NCI-H1092 (cell line): ENCODE results near the gene RAPGEF1.
"Not testable (repeated sequence)": the region's sequence is repeated elsewhere in the genome, so short reads cannot be mapped to it uniquely, and the experiment has no call there.

Experiments
- DNase-seq: peaks from one replicate; lab custom pipeline; 2025; lab: John Stamatoyannopoulos, UW

Gene RAPGEF1, protein sequence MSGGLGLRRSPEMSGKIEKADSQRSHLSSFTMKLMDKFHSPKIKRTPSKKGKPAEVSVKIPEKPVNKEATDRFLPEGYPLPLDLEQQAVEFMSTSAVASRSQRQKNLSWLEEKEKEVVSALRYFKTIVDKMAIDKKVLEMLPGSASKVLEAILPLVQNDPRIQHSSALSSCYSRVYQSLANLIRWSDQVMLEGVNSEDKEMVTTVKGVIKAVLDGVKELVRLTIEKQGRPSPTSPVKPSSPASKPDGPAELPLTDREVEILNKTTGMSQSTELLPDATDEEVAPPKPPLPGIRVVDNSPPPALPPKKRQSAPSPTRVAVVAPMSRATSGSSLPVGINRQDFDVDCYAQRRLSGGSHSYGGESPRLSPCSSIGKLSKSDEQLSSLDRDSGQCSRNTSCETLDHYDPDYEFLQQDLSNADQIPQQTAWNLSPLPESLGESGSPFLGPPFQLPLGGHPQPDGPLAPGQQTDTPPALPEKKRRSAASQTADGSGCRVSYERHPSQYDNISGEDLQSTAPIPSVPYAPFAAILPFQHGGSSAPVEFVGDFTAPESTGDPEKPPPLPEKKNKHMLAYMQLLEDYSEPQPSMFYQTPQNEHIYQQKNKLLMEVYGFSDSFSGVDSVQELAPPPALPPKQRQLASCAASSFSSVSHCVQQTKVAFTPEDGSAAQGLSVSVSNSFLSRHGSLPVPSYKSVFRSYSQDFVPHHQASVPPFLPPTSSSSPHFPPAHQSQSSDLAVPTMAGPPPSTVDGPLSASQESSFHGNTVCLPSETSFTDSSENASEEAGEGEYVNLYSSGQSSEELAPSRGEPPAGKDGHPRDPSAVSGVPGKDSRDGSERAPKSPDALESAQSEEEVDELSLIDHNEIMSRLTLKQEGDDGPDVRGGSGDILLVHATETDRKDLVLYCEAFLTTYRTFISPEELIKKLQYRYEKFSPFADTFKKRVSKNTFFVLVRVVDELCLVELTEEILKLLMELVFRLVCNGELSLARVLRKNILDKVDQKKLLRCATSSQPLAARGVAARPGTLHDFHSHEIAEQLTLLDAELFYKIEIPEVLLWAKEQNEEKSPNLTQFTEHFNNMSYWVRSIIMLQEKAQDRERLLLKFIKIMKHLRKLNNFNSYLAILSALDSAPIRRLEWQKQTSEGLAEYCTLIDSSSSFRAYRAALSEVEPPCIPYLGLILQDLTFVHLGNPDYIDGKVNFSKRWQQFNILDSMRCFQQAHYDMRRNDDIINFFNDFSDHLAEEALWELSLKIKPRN (N-terminal part only)

DNA sequence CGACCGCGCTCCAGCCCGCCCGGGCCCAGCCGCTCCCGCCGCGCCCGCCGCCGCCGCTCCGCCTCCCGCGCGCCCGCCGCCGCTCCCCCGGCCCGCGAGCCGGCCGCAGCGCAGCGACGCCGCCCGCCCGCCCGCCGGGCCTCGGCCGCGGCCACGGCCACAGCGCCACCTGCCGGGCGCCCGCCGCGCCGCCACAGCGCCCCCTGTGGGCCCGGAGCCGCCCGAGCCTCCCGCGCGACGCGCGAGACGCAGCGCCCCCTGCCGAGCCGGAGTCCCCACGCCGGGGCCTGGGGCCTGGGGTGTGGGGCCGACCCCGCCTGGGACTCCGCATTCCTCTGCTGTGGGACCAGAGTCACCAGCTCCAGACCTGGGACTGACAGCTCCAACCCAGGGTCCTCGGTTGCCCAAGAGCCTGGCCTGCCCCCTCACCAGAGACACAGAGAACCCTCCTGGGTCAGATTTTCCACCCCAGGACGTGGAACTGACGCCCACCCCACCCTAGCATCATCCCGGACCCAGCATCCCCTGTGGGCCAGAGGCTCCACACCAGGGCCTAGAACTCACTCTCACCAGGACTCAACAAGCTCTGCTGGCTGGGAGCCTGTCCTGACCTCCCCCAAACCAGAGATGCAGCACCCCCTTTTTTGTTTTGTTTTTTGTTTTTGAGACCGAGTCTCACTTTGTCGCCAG lies at the start of gene RAPGEF1:
Gene RAPGEF1, minus strand, starts transcription at position 118 of the 690 bp plus-strand sequence. CDS start 246 bp downstream, outside the sequence.
- DNase-seq: peak; percentile 24

- no peak for DNase-seq
Measured at GRCh38 chr9:131788851-131789250, 49.0 kb upstream of the RAPGEF1 start.

DNA sequence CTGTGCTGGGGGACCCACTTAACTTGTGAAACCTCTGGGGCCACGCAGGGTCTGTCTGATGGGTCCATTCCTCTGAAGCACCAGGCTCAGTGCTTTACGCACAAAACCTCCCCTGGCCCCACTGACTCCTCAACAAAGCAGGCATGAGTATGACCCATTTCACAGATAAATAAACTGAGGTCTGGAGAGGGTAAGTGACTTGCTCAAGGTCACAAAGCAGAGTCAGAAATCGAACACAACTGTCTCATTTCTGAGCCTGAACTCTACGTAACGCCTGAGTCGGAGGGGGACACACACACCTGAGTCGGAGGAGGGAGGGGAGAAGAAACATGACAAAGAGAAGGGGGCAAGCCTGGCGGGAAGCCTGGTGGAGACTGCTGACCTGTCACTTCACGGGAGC lies 48.0 kb upstream of the RAPGEF1 start:
- no peak for DNase-seq

DNA sequence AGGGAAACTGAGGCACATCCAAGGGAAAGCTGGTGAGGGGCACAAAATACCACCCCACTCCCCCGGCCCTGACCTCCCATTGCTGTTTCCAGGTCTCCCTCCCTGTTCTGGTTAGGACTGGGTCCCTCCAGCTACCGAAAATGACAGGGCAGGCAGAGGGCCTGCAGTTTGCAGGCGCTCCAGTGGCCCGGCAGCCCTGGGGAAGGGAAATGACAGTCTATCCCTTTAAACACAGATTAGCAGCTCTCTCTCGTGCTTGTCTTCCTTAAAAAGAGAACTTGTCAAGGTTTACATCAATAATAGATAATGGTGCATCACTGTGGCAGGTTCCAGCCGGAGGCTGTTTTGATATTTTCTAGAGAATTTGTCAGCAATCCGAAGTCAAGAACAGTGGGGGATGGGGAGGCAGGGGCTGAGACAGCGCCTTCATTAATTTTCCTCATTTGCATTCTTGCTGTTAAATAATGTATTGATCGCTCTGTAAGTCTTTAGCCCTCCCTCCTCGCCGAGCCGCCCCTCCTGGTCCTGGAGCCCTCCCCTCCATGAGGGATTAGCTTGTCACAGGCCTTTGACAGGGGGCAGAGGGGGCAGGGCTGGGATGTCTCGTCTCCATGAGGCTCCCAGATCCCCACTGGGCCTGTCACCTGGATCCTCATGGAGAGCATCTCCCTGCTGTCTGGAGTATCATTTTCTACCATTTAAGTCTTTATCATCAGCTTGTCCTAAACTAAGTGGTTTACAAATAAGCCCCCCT lies 45.0 kb upstream of the RAPGEF1 start:
- no peak for DNase-seq

- DNase-seq: no peak
Measured at GRCh38 chr9:131781069-131781468, 41.2 kb upstream of the RAPGEF1 start.

- no peak for DNase-seq
Measured at GRCh38 chr9:131776473-131776872, 36.6 kb upstream of the RAPGEF1 start.

- no peak for DNase-seq
Measured at GRCh38 chr9:131776036-131776435, 36.2 kb upstream of the RAPGEF1 start.

DNA sequence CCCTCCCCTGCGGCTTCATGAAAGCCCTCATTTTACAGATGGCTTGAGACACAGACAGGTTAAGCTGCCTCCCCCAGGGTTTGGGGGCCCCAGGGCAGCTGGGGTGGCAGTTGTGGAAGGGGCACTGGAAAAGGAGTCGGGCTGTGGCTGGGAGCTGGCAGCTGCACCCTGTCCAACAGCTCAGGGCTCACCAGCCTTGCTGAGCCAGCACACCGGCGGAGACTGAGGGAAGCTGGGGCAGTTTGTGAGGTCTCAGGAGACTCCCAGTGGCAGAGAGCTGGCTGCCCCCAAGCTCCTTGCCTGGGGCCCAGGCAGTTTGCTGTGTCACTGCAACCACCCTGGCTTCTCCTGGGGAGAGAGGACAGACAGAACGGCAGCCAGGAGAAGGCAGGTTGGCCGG lies 34.8 kb upstream of the RAPGEF1 start:
- DNase-seq: no peak

- no peak for DNase-seq
Measured at GRCh38 chr9:131773911-131774379, 34.1 kb upstream of the RAPGEF1 start.

DNA sequence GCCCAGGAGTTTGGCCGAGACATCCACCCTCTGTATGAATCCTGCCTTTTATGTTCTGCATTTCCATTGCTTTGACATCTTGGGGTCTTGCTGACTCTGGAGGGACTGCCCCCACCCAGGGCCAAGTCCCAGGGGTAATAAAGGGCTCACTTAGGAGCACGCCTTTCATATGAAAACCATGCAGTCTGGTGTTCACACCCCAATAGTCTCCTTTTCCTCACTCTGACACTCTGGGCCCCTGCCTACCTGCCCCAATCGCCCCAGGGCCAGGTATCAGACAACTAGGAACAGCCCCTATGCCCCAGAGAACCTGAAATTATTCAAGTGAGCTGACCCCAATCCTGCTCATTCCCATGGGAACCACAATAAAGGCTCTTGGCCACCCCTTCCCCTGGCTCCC lies 33.1 kb upstream of the RAPGEF1 start:
- DNase-seq: no peak

GRCh38 chr9:131771646-131772045 lies 31.8 kb upstream of the RAPGEF1 start:
- no peak for DNase-seq

GRCh38 chr9:131769361-131769760 lies 29.5 kb upstream of the RAPGEF1 start:
- DNase-seq: no peak

DNA sequence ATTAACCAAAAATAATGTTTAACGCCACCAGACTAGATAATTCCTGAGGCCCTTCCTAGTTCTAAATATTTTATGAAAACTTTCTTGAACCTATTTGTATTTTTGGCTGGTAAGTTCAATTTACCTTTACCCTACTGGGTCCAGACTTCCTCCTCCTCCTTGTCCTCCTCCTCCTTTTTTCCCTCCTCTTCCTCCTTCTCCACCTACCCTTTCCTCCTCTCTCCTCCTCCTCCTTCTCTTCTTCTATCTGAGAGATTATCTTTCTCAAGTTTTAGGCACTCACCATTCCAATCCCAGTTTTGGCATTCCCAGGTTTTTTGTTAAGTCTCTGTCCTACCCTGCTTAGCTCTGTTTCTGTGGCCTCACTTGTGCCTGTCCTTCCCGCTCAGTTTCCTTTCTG lies 24.7 kb upstream of the RAPGEF1 start:
- DNase-seq: no peak

GRCh38 chr9:131762356-131762932 lies 22.6 kb upstream of the RAPGEF1 start:
- peak; percentile 53 for DNase-seq

GRCh38 chr9:131759017-131759647 lies 19.3 kb upstream of the RAPGEF1 start:
- no peak for DNase-seq

- DNase-seq: no peak
Measured at GRCh38 chr9:131757549-131757948, 17.7 kb upstream of the RAPGEF1 start.

GRCh38 chr9:131755541-131756198 lies 15.8 kb upstream of the RAPGEF1 start:
- DNase-seq: peak; percentile 82

DNA sequence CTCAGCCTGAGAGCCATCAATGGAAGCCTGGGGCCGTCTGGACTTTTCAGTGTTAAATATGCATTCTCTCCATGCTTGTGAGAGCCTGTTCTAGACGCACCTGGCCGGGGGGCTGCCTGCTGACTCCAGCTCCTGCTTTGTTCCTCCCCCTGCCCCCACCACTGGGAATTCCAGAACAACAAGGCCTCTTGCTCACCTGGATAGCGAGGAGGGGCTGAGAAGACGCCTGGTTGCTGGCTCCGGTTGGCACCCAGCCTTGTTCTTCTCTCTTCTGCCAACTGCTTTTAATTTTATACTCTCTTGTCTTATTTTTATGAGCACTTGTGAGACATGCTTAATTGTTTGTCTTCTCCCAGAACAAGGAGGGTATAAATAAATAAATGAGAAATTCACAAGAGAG lies 15.0 kb upstream of the RAPGEF1 start:
- no peak for DNase-seq

DNA sequence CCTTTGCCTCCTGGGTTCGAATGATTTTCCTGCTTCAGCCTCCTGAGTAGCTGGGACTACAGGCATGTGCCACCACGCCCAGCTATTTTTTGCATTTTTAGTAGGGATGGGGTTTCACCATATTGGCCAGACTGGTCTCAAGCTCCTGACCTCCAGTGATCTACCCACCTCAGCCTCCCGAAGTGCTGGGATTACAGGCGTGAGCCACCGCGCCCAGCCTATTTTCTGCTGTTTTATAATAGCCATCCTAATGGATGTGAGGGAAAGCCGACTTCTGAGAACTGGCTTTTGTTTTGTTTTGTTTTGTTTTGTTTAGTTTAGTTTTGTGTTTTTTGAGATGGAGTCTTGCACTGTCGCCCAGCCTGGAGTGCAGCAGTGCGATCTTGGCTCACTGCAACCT lies 13.9 kb upstream of the RAPGEF1 start:
- not testable (repeated sequence) for DNase-seq
